GM12878 (cell line): ENCODE measurements around the gene DCTN5. TPM values are rescaled to one million over a fixed set of nuclear protein-coding genes. Genes with fewer than 3 reads are reported as not detected.

ENCODE experiments used
- ATAC-seq: fragments of 200-7000 bp; cut with Tn5 transposase; 3 replicates; pipeline ENCODE4 v1.9.1; 2020; ENCODE audit warnings: mild to moderate bottlenecking, moderate library complexity
- BruUV-seq: library from RNA; stranded (reverse); fragments of 400-500 nt; replicated peaks from 2 replicates; lab custom pipeline; 2021; lab: Mats Ljungman, UMichigan
- CTCF ChIA-PET: fragments of 300-600 bp; sonication (Branson Sonifier 250); formaldehyde crosslinking; extraction: SDS; loops from one replicate; lab custom pipeline; 2021; ENCODE audit warnings: inconsistent platforms; lab: Yijun Ruan, JAX
- POLR2A ChIA-PET: fragments of 350-600 bp; formaldehyde crosslinking; extraction: SDS; loops from one replicate; lab custom pipeline; 2021; ENCODE audit warnings: inconsistent platforms; lab: Charles Lee
- RAD21 ChIA-PET: fragments of 300-600 bp; sonication (Branson Sonifier 250); formaldehyde crosslinking; loops from one replicate; lab custom pipeline; 2023; ENCODE audit warnings: antibody characterized with exemption; ENCODE audit not compliant: unreplicated experiment; lab: Charles Lee
- SMC1A ChIA-PET: fragments of 300-600 bp; sonication (Branson Sonifier 250); formaldehyde crosslinking; loops from one replicate; lab custom pipeline; 2023; ENCODE audit not compliant: unreplicated experiment, uncharacterized antibody; lab: Charles Lee
- DNase-seq: peaks from one replicate; pipeline ENCODE4 v3.0.0-alpha.2; 2011; ENCODE audit warnings: low read depth, low spot score
- FAIRE-seq: peaks from 3 replicates; lab custom pipeline; 2011; peaks lifted over from hg19 to GRCh38; lab: Jason Lieb, UNC
- H2AFZ ChIP-seq: 2 replicates; pipeline ENCODE4 v1.6.0; 2011; ENCODE audit warnings: low read depth, low read length, control low read depth; ENCODE audit not compliant: control insufficient read depth
- H3K27ac ChIP-seq: 2 replicates; pipeline ENCODE4 v1.5.1; 2011; ENCODE audit warnings: control low read depth; ENCODE audit not compliant: control insufficient read depth, insufficient read depth
- H3K27me3 ChIP-seq, 2 experiments: replicated peaks in 1 of 2; 2 replicates each; pipeline versions ENCODE4 v1.6.0 to v1.6.1; 2011; ENCODE audit warnings: low read length in 1 of 2; ENCODE audit not compliant: control insufficient read depth in 2 of 2, insufficient read depth in 2 of 2
- H3K36me3 ChIP-seq, 2 experiments: 2 replicates each; pipeline ENCODE4 v1.5.1; 2011; ENCODE audit warnings: low read length in 1 of 2; ENCODE audit not compliant: control insufficient read depth in 2 of 2, insufficient read depth in 2 of 2
- H3K4me1 ChIP-seq: 2 replicates; pipeline ENCODE4 v1.6.1; 2011; ENCODE audit warnings: mild to moderate bottlenecking, low read length, moderate library complexity, mixed read lengths; ENCODE audit not compliant: control insufficient read depth, insufficient read depth
- H3K4me2 ChIP-seq: 2 replicates; pipeline ENCODE4 v1.6.0; 2011; ENCODE audit warnings: control low read depth; ENCODE audit not compliant: control insufficient read depth, insufficient read depth
- H3K4me3 ChIP-seq: fragments of 200-600 bp; sonication (generic); 2 replicates; pipeline ENCODE4 v1.5.1; 2016
- H3K79me2 ChIP-seq: 2 replicates; pipeline ENCODE4 v1.6.0; 2011; ENCODE audit warnings: low read length; ENCODE audit not compliant: control insufficient read depth, insufficient read depth
- H3K9ac ChIP-seq: 2 replicates; pipeline ENCODE4 v1.8.0; 2011; ENCODE audit warnings: low read length, control low read depth, mixed read lengths; ENCODE audit not compliant: control insufficient read depth, insufficient read depth
- H3K9me3 ChIP-seq: replicated peaks from 3 replicates; pipeline ENCODE4 v1.5.1; 2011; ENCODE audit warnings: mild to moderate bottlenecking, low read length; ENCODE audit not compliant: control insufficient read depth, insufficient read depth
- H4K20me1 ChIP-seq: 2 replicates; pipeline ENCODE4 v1.6.0; 2011; ENCODE audit not compliant: control insufficient read depth, insufficient read depth
- CHD2 ChIP-seq: IDR thresholded peaks from 2 replicates; pipeline ENCODE4 v1.6.1; 2011; ENCODE audit warnings: low read depth, low read length, improper control_type of control experiment, borderline replicate concordance
- HDAC6 ChIP-seq: fragments of 200-600 bp; sonication (generic); IDR thresholded peaks from one replicate; pipeline ENCODE4 v1.8.0; 2017; ENCODE audit warnings: antibody characterized with exemption; ENCODE audit not compliant: unreplicated experiment
- MTA3 ChIP-seq: IDR thresholded peaks from 2 replicates; pipeline ENCODE4 v1.6.1; 2012; ENCODE audit warnings: low read length, inconsistent platforms, borderline replicate concordance
- NFXL1 ChIP-seq: fragments of 450-650 bp; IDR thresholded peaks from 2 replicates; pipeline ENCODE4 v1.6.1; 2017; ENCODE audit warnings: antibody characterized with exemption, mild to moderate bottlenecking, borderline replicate concordance
- RAD21 ChIP-seq: IDR thresholded peaks from 2 replicates; pipeline ENCODE4 v1.6.1; 2011; ENCODE audit warnings: mild to moderate bottlenecking, low read depth, low read length, moderate library complexity; ENCODE audit not compliant: insufficient read depth
- SRF ChIP-seq, 2 experiments: IDR thresholded peaks; 2 replicates each; pipeline ENCODE4 v1.6.1; 2011; ENCODE audit warnings: low read depth in 2 of 2, low read length in 2 of 2, mild to moderate bottlenecking in 1 of 2, moderate library complexity in 1 of 2
- SUPT20H ChIP-seq: IDR thresholded peaks from 2 replicates; pipeline ENCODE4 v1.6.1; 2011; ENCODE audit warnings: low read depth, mild to moderate bottlenecking, low read length, moderate library complexity, borderline replicate concordance; ENCODE audit not compliant: control insufficient read depth
- WGBS: methylation state at CpG from one replicate; pipeline ENCODE4 v1.1.6; 2016; ENCODE audit warnings: low lambda C conversion rate; ENCODE audit not compliant: insufficient replicate concordance, insufficient coverage; ENCODE audit errors: missing lambda C conversion rate; 5-methylcytosine and 5-hydroxymethylcytosine counted together
- in situ Hi-C: fragments of 300-500 bp; cut with MboI; formaldehyde crosslinking; loops from 9 replicates; pipeline ENCODE4 v1.14.3; 2018; ENCODE audit warnings: mixed read lengths
- intact Hi-C: fragments of 100-400 bp; cut with micrococcal nuclease; formaldehyde crosslinking; loops from one replicate; pipeline ENCODE4 v1.14.2; 2022; ENCODE audit not compliant: unreplicated experiment
- polyA plus RNA-seq, 11 experiments: library from polyadenylated mRNA; depleted of rRNA in 4 of 11; unstranded in 6 of 11; stranded (reverse) in 5 of 11; fragments of >200 nt; fragmentation: Nextera tagmentation in 4 of 11; fragmentation: Illumina TruSeq in 1 of 11; extraction: Ambion mirVana in 4 of 11; extraction: Trizol in 1 of 11; gene quantifications; 1 replicate in 1 of 11; 2 replicates in 10 of 11; pipeline versions ENCODE4 v1.2.1 to v1.2.3, GENCODE V29; 2011 to 2016; ENCODE audit warnings: inconsistent platforms in 2 of 11, missing spikeins in 2 of 11, low read depth in 1 of 11
- total RNA-seq, 4 experiments: library from RNA; depleted of rRNA in 3 of 4; stranded (reverse); fragments of >200 nt in 3 of 4; fragmentation: Illumina TruSeq in 1 of 4; extraction: Trizol in 1 of 4; gene quantifications; 2 replicates each; pipeline versions ENCODE4 v1.2.1 to v1.2.3, GENCODE V29; 2013 to 2021
- TF ChIP-seq, protein P1 (sequence below): fragments of 450-650 bp; formaldehyde crosslinking; IDR thresholded peaks from 2 replicates; pipeline ENCODE4 v1.5.0; 2022; ENCODE audit warnings: mild to moderate bottlenecking, missing genetic modification characterization
- TF ChIP-seq, protein P2 (sequence below): fragments of 450-650 bp; formaldehyde crosslinking; IDR thresholded peaks from 2 replicates; pipeline ENCODE4 v1.4.0; 2020; ENCODE audit warnings: mild to moderate bottlenecking, moderate library complexity

The DCTN5 gene
- total and polyA plus RNA-seq, 10 of the 15 experiments (the other 5 are each of a cell fraction or from before 2014, with no cell fraction given): 49.1 to 153 (median 81.4) TPM

DNA sequence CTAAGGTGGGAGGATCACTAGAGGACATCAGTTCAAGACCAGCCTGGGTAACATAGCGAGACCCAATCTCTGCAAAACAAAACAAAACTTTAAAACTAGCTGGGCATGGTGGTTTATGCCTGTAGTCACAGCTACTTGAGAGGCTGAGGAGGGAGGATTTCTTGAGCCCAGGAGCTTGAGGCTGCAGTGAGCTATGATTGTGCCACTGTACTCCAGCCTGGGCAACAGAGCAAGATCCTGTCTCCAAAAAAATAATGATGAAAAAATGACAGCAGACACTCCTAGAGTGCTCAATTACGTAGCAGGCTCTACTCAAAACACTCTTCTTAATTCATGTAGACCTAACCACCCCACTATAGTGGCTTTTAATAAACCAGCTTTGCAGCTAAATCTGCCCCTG lies 58.8 kb downstream of the DCTN5 start:
- intact Hi-C loops (no loop called here), in situ Hi-C loops (no loop called here)
- no peak for DNase-seq
- H2AFZ ChIP-seq: no peak overlapping the region
- SMC1A ChIA-PET: no interaction called here
- no peaks in the 10 kb centered on the region for H3K36me3 ChIP-seq
- H3K27ac ChIP-seq: no peak overlapping the region
- BruUV-seq: no TSS peak
- H3K27me3 ChIP-seq: no peaks in the 10 kb centered on the region
- ATAC-seq: no peak
- peaks cover 7% of the 10 kb centered on the region; the same call in 1 of the 2 replicates for H3K4me1 ChIP-seq
- H3K79me2 ChIP-seq: no peaks in the 10 kb centered on the region
- H3K4me2 ChIP-seq: no peak overlapping the region
- FAIRE-seq: no peak
- H3K4me3 ChIP-seq: no peak overlapping the region
- RAD21 ChIA-PET: no interaction called here
- no peak overlapping the region for H3K9ac ChIP-seq
- peaks cover 4% of the 10 kb centered on the region; the same call in 1 of the 3 replicates for H3K9me3 ChIP-seq
- WGBS: 63% methylated on average over 2 of the region's 2 CpGs
- CTCF ChIA-PET: interaction anchor here (0.8 kb wide), 1 partner anchor 28 kb away, joined by 5 read pairs; no protein-coding TSS in a partner anchor
- TF ChIP-seq RAD21 (no peak), HDAC6 (no peak), CHD2 (no peak), MTA3 (no peak), SUPT20H (no peak), NFXL1 (no peak), SRF (IDR thresholded peaks at IDR 0.05; ENCODE audit: low read depth in 2 of 2, low read length in 2 of 2) (no peak)
- H4K20me1 ChIP-seq: no peaks in the 10 kb centered on the region
- POLR2A ChIA-PET: interaction anchor here (0.8 kb wide), 1 partner anchor 30 kb away, joined by 3 read pairs; no protein-coding TSS in a partner anchor

DNA sequence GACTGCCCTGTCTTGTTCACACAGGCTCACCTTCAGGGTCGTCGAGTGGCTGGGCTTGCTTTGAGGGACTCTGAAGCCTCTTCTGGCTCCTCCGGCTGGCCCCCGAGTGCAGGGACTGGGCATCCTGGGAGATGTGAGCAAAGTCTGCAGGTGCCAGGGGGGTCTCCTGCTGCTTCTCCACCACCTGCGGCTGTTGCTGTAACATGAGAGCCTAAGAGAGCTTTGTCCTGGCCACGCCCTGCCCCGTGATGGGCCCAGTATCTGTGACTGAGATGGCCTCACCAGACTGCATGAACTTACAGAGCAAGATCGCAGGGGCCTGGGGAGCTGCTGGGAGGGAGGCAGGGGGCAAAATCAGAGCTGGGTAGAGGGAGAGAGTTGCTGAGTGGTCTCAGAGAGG lies 59.2 kb downstream of the DCTN5 start:
- ChIA-PET SMC1A (no interaction called here), POLR2A (interaction anchor here (0.8 kb wide), 1 partner anchor 30 kb away, joined by 3 read pairs; no protein-coding TSS in a partner anchor), RAD21 (no interaction called here), CTCF (no interaction called here)
- Histone ChIP-seq H3K27me3 (no peaks in the 10 kb centered on the region), H3K4me1 (peaks cover 7% of the 10 kb centered on the region; the same call in 1 of the 2 replicates), H3K9ac (no peak overlapping the region), H4K20me1 (no peaks in the 10 kb centered on the region), H3K4me2 (no peak overlapping the region), H2AFZ (no peak overlapping the region), H3K9me3 (peaks cover 4% of the 10 kb centered on the region; the same call in 1 of the 3 replicates), H3K27ac (no peak overlapping the region), H3K36me3 (no peaks in the 10 kb centered on the region), H3K79me2 (no peaks in the 10 kb centered on the region), H3K4me3 (no peak overlapping the region)
- 63% methylated on average over 7 of the region's 8 CpGs for WGBS
- in situ Hi-C loops: no loop called here
- BruUV-seq: no TSS peak
- no peak for ATAC-seq
- DNase-seq: no peak
- no peak for FAIRE-seq
- intact Hi-C loops: no loop called here
- no peak for TF ChIP-seq CHD2
- TF ChIP-seq, protein P1, sequence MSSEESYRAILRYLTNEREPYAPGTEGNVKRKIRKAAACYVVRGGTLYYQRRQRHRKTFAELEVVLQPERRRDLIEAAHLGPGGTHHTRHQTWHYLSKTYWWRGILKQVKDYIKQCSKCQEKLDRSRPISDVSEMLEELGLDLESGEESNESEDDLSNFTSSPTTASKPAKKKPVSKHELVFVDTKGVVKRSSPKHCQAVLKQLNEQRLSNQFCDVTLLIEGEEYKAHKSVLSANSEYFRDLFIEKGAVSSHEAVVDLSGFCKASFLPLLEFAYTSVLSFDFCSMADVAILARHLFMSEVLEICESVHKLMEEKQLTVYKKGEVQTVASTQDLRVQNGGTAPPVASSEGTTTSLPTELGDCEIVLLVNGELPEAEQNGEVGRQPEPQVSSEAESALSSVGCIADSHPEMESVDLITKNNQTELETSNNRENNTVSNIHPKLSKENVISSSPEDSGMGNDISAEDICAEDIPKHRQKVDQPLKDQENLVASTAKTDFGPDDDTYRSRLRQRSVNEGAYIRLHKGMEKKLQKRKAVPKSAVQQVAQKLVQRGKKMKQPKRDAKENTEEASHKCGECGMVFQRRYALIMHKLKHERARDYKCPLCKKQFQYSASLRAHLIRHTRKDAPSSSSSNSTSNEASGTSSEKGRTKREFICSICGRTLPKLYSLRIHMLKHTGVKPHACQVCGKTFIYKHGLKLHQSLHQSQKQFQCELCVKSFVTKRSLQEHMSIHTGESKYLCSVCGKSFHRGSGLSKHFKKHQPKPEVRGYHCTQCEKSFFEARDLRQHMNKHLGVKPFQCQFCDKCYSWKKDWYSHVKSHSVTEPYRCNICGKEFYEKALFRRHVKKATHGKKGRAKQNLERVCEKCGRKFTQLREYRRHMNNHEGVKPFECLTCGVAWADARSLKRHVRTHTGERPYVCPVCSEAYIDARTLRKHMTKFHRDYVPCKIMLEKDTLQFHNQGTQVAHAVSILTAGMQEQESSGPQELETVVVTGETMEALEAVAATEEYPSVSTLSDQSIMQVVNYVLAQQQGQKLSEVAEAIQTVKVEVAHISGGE: no peak
- TF ChIP-seq, protein P2, sequence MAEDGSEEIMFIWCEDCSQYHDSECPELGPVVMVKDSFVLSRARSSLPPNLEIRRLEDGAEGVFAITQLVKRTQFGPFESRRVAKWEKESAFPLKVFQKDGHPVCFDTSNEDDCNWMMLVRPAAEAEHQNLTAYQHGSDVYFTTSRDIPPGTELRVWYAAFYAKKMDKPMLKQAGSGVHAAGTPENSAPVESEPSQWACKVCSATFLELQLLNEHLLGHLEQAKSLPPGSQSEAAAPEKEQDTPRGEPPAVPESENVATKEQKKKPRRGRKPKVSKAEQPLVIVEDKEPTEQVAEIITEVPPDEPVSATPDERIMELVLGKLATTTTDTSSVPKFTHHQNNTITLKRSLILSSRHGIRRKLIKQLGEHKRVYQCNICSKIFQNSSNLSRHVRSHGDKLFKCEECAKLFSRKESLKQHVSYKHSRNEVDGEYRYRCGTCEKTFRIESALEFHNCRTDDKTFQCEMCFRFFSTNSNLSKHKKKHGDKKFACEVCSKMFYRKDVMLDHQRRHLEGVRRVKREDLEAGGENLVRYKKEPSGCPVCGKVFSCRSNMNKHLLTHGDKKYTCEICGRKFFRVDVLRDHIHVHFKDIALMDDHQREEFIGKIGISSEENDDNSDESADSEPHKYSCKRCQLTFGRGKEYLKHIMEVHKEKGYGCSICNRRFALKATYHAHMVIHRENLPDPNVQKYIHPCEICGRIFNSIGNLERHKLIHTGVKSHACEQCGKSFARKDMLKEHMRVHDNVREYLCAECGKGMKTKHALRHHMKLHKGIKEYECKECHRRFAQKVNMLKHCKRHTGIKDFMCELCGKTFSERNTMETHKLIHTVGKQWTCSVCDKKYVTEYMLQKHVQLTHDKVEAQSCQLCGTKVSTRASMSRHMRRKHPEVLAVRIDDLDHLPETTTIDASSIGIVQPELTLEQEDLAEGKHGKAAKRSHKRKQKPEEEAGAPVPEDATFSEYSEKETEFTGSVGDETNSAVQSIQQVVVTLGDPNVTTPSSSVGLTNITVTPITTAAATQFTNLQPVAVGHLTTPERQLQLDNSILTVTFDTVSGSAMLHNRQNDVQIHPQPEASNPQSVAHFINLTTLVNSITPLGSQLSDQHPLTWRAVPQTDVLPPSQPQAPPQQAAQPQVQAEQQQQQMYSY (CRISPR knock-in tag): no peak
